Measurements from ENCODE around the gene LMBRD1. TPM values are rescaled to one million over a fixed set of nuclear protein-coding genes. Genes with fewer than 3 reads are reported as not detected.
"Not testable (repeated sequence)": the region's sequence is repeated elsewhere in the genome, so short reads cannot be mapped to it uniquely, and the experiment has no call there.

LMBRD1 gene
- total RNA-seq, 2 experiments from 2014 or later = 17.4 to 18.2 TPM

GRCh38 chr6:69818223-69818930 lies 21.6 kb upstream of the LMBRD1 start:
- CTCF ChIA-PET = no interaction called here
- Mint-ChIP-seq H3K4me3 (no peak overlapping the region), H3K9me3 (no peaks in the 10 kb centered on the region), H3K27ac (no peak overlapping the region), H3K4me1 (ENCODE audit: low read depth) (peaks cover 31% of the 10 kb centered on the region), H3K36me3 (no peaks in the 10 kb centered on the region), H3K27me3 (no peaks in the 10 kb centered on the region)
- intact Hi-C loops (cut with micrococcal nuclease) = no loop called here
- POLR2A ChIA-PET = no interaction called here
- DNase-seq = no peak

GRCh38 chr6:69817358-69817757 lies 20.5 kb upstream of the LMBRD1 start:
- H3K36me3 Mint-ChIP-seq = no peaks in the 10 kb centered on the region
- CTCF ChIA-PET = interaction anchor here (6.5 kb wide), 1 partner anchor 20 kb away, joined by 47 read pairs; the partner anchor contains the start of gene LMBRD1
- H3K4me1 Mint-ChIP-seq (ENCODE audit: low read depth) = peaks cover 42% of the 10 kb centered on the region
- no peaks in the 10 kb centered on the region for H3K27me3 Mint-ChIP-seq
- H3K4me3 Mint-ChIP-seq = no peak overlapping the region
- POLR2A ChIA-PET = no interaction called here
- no peak for DNase-seq
- no peaks in the 10 kb centered on the region for H3K9me3 Mint-ChIP-seq
- no peak overlapping the region for H3K27ac Mint-ChIP-seq
- intact Hi-C loops (cut with micrococcal nuclease) = loop anchor here (2.0 kb wide), 1 partner anchor 49 kb away; the partner anchor contains the start of gene COL19A1

- POLR2A ChIA-PET = interaction anchor here (3.5 kb wide), 1 partner anchor 19 kb away, joined by 12 read pairs; the partner anchor contains the start of gene LMBRD1
- no peak for DNase-seq
- Mint-ChIP-seq H3K4me3 (peak overlapping the region; percentile 50), H3K9me3 (no peaks in the 10 kb centered on the region), H3K4me1 (ENCODE audit: low read depth) (peaks cover 49% of the 10 kb centered on the region), H3K27me3 (no peaks in the 10 kb centered on the region), H3K36me3 (no peaks in the 10 kb centered on the region), H3K27ac (peak overlapping the region; percentile 76)
- intact Hi-C loops (cut with micrococcal nuclease) = loop anchor here (1.0 to 2.0 kb wide), 2 partner anchors 20 to 50 kb away; partner anchors contain the start of gene COL19A1
- CTCF ChIA-PET = interaction anchor here (6.5 kb wide), 1 partner anchor 19 kb away, joined by 47 read pairs; the partner anchor contains the start of gene LMBRD1
Observed at GRCh38 chr6:69816569-69816968, 19.8 kb upstream of the LMBRD1 start.

GRCh38 chr6:69816026-69816425 lies 19.2 kb upstream of the LMBRD1 start:
- peaks cover 54% of the 10 kb centered on the region for H3K4me1 Mint-ChIP-seq (ENCODE audit: low read depth)
- peak overlapping the region; percentile 80 for H3K27ac Mint-ChIP-seq
- POLR2A ChIA-PET = interaction anchor here (3.5 kb wide), 1 partner anchor 19 kb away, joined by 12 read pairs; the partner anchor contains the start of gene LMBRD1
- no peaks in the 10 kb centered on the region for H3K36me3 Mint-ChIP-seq
- no peaks in the 10 kb centered on the region for H3K27me3 Mint-ChIP-seq
- no peaks in the 10 kb centered on the region for H3K9me3 Mint-ChIP-seq
- CTCF ChIA-PET = interaction anchor here (0.8 to 6.5 kb wide), 2 partner anchors 19 to 21 kb away, joined by 3 to 47 read pairs; partner anchors contain the start of gene LMBRD1
- peak overlapping the region; percentile 65 for H3K4me3 Mint-ChIP-seq
- intact Hi-C loops (cut with micrococcal nuclease) = loop anchor here (1.0 to 2.0 kb wide), 2 partner anchors 20 to 51 kb away; partner anchors contain the start of gene COL19A1
- no peak for DNase-seq

DNA sequence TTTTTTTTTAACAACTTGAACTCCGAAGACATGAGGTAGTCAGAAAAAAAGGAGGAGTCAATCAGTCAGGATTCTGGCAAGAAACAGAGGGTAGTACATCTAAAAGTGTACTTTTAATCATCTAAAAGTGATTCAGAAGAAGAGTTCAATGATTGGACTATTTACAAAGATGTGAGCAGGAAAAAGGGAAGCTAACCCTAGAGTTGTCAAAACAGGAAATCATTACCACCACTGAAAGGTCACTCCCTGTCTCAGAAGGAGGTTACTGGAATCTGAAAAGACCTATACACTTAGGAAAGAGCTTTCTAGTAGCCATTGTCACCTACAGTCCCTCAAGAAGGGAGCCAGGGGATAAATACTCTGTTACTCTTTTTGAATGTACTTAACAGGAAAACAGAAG lies 16.7 kb upstream of the LMBRD1 start:
- CTCF ChIA-PET = interaction anchor here (0.6 to 6.5 kb wide), 4 partner anchors 12 to 162 kb away, joined by 3 to 47 read pairs (median 7); partner anchors contain the start of gene LMBRD1
- Mint-ChIP-seq H3K36me3 (no peaks in the 10 kb centered on the region), H3K4me1 (ENCODE audit: low read depth) (peaks cover 58% of the 10 kb centered on the region), H3K27ac (peak overlapping the region; percentile 75), H3K27me3 (no peaks in the 10 kb centered on the region), H3K9me3 (no peaks in the 10 kb centered on the region), H3K4me3 (no peak overlapping the region)
- DNase-seq = no peak
- intact Hi-C loops (cut with micrococcal nuclease) = loop anchor here (1.0 kb wide), 1 partner anchor 22 kb away; no protein-coding TSS in a partner anchor
- POLR2A ChIA-PET = interaction anchor here (3.5 kb wide), 1 partner anchor 16 kb away, joined by 12 read pairs; the partner anchor contains the start of gene LMBRD1

GRCh38 chr6:69812746-69813427 lies 16.1 kb upstream of the LMBRD1 start:
- no peaks in the 10 kb centered on the region for H3K9me3 Mint-ChIP-seq
- intact Hi-C loops (cut with micrococcal nuclease) = loop anchor here (1.0 kb wide), 1 partner anchor 22 kb away; no protein-coding TSS in a partner anchor
- DNase-seq = no peak
- ChIA-PET POLR2A (interaction anchor here (3.5 kb wide), 1 partner anchor 16 kb away, joined by 12 read pairs; the partner anchor contains the start of gene LMBRD1), CTCF (interaction anchor here (2.3 to 6.5 kb wide), 2 partner anchors 16 to 22 kb away, joined by 11 to 47 read pairs; partner anchors contain the start of gene LMBRD1)
- H3K27ac Mint-ChIP-seq = peak overlapping the region; percentile 75
- H3K4me1 Mint-ChIP-seq (ENCODE audit: low read depth) = peaks cover 58% of the 10 kb centered on the region
- H3K27me3 Mint-ChIP-seq = no peaks in the 10 kb centered on the region
- no peak overlapping the region for H3K4me3 Mint-ChIP-seq
- H3K36me3 Mint-ChIP-seq = no peaks in the 10 kb centered on the region

DNA sequence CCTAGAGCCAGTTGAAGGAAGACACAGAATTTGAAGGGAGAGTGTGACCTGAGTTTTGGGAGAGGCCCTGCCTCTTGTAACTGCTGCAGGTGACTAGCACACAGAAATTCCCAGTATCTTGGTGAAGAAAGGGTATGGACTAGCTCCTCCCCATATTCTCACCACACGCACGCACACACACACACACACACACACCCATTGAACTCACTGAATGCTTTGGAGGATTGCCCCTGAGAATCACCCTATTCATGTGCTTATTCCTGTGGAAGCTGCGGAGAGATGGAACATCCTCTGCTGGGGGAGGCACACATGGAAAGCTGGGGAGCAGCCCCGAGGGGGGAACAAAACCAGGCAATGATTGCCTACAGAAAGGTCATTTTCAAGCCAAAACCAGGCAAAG lies 6.2 kb upstream of the LMBRD1 start:
- H3K36me3 Mint-ChIP-seq = no peaks in the 10 kb centered on the region

GRCh38 chr6:69801711-69802110 lies 4.9 kb upstream of the LMBRD1 start:
- H3K27ac Mint-ChIP-seq = no peak overlapping the region
- ChIA-PET CTCF (interaction anchor here (0.7 kb wide), 1 partner anchor 12 kb away, joined by 3 read pairs; no protein-coding TSS in a partner anchor), POLR2A (no interaction called here)
- intact Hi-C loops (cut with micrococcal nuclease) = no loop called here
- DNase-seq = no peak
- no peaks in the 10 kb centered on the region for H3K36me3 Mint-ChIP-seq
- peaks cover 11% of the 10 kb centered on the region for H3K4me1 Mint-ChIP-seq (ENCODE audit: low read depth)
- H3K27me3 Mint-ChIP-seq = no peaks in the 10 kb centered on the region
- H3K4me3 Mint-ChIP-seq = no peak overlapping the region
- H3K9me3 Mint-ChIP-seq = no peaks in the 10 kb centered on the region

More for the DNA sequence above, 6.2 kb upstream of the LMBRD1 start:
- Mint-ChIP-seq H3K4me3 (no peak overlapping the region), H3K27me3 (no peaks in the 10 kb centered on the region), H3K4me1 (ENCODE audit: low read depth) (no peaks in the 10 kb centered on the region), H3K9me3 (no peaks in the 10 kb centered on the region), H3K27ac (no peak overlapping the region)
- intact Hi-C loops (cut with micrococcal nuclease) = no loop called here
- POLR2A ChIA-PET = no interaction called here
- CTCF ChIA-PET = no interaction called here
- no peak for DNase-seq

DNA sequence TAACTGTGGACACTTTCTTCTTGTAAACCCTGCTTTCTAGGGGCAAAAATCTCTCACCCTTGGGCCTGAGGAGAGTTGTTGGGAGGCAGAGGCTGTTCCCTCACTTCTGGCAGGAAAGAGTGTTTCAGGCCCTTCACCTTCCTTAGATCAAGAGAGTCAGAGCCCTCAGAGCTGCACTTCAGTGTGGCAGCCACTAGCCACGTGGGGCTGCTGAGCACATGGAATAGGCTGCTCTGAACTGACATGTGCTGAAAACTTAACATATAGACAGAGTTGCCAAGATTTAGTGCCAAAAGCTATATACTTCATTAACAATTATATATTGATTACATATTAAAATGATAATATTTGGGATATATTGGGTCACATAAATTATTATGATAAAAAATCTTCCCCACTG lies 4.4 kb upstream of the LMBRD1 start:
- intact Hi-C loops (cut with micrococcal nuclease) = no loop called here
- H3K27ac Mint-ChIP-seq = no peak overlapping the region

DNA sequence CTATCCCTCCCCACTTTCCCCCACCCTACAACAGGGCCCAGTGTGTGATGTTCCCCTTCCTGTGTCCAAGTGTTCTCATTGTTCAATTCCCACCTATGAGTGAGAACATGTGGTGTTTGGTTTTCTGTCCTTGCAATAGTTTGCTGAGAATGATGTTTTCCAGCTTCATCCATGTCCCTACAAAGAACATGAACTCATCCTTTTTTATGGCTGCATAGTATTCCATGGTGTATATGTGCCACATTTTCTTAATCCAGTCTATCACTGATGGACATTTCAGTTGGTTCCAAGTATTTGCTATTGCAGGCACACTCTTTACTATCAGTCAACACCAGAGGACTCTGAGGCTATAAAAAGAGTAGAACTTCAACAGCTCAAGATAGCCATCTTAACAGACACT lies 2.0 kb upstream of the LMBRD1 start:
- H3K27ac Mint-ChIP-seq, H3K9me3 Mint-ChIP-seq, H3K36me3 Mint-ChIP-seq, H3K27me3 Mint-ChIP-seq, H3K4me3 Mint-ChIP-seq, DNase-seq: not testable (repeated sequence)
- intact Hi-C loops (cut with micrococcal nuclease) = loop anchor here (5.0 kb wide), 1 partner anchor 869 kb away; the partner anchor contains the start of gene SMAP1
- H3K4me1 Mint-ChIP-seq (ENCODE audit: low read depth) = peaks cover 32% of the 10 kb centered on the region
- POLR2A ChIA-PET = interaction anchor here (3.4 kb wide), 1 partner anchor 16 kb away, joined by 12 read pairs; no protein-coding TSS in a partner anchor
- CTCF ChIA-PET = interaction anchor here (3.2 kb wide), 1 partner anchor 15 kb away, joined by 47 read pairs; no protein-coding TSS in a partner anchor

More for the DNA sequence above, 4.4 kb upstream of the LMBRD1 start:
- CTCF ChIA-PET = interaction anchor here (0.7 kb wide), 1 partner anchor 13 kb away, joined by 3 read pairs; no protein-coding TSS in a partner anchor
- POLR2A ChIA-PET = no interaction called here
- DNase-seq = no peak
- peaks cover 11% of the 10 kb centered on the region for H3K4me1 Mint-ChIP-seq (ENCODE audit: low read depth)
- H3K27me3 Mint-ChIP-seq = no peaks in the 10 kb centered on the region
- no peak overlapping the region for H3K4me3 Mint-ChIP-seq
- H3K9me3 Mint-ChIP-seq = no peaks in the 10 kb centered on the region
- H3K36me3 Mint-ChIP-seq = no peaks in the 10 kb centered on the region

GRCh38 chr6:69796073-69796641 lies 653 bp downstream of the LMBRD1 start:
- CTCF ChIA-PET = interaction anchor here (0.8 to 3.2 kb wide), 10 partner anchors 8 to 72 kb away, joined by 3 to 47 read pairs (median 4); no protein-coding TSS in a partner anchor
- Mint-ChIP-seq H3K4me3 (peak overlapping the region; percentile 87), H3K27ac (peak overlapping the region; percentile 89), H3K27me3 (no peaks in the 10 kb centered on the region), H3K9me3 (no peaks in the 10 kb centered on the region), H3K36me3 (peaks cover 5% of the 10 kb centered on the region), H3K4me1 (ENCODE audit: low read depth) (peaks cover 53% of the 10 kb centered on the region)
- intact Hi-C loops (cut with micrococcal nuclease) = loop anchor here (1.0 to 5.0 kb wide), 6 partner anchors 13 to 871 kb away; partner anchors contain the start of genes FAM135A and SMAP1
- DNase-seq = peak; percentile 54
- POLR2A ChIA-PET = interaction anchor here (0.7 to 3.4 kb wide), 5 partner anchors 10 to 70 kb away, joined by 3 to 12 read pairs (median 4); partner anchors contain the start of gene COL19A1
